Glomerular endothelial cell (primary cell): ENCODE results near the gene POM121L12. TPM values are rescaled to one million over a fixed set of nuclear protein-coding genes. Genes with fewer than 3 reads are reported as not detected.

ENCODE experiments used
- DNase-seq: peaks from one replicate; pipeline ENCODE4 v3.0.0-alpha.2; 2011; ENCODE audit warnings: low read depth, low spot score; ENCODE audit errors: extremely low read depth
- total RNA-seq: library from RNA; depleted of rRNA; stranded (reverse); fragments of >200 nt; gene quantifications from 2 replicates; pipeline ENCODE4 v1.2.3, GENCODE V29; 2015

The POM121L12 gene
- total RNA-seq, result not detected in 2 replicates

DNA sequence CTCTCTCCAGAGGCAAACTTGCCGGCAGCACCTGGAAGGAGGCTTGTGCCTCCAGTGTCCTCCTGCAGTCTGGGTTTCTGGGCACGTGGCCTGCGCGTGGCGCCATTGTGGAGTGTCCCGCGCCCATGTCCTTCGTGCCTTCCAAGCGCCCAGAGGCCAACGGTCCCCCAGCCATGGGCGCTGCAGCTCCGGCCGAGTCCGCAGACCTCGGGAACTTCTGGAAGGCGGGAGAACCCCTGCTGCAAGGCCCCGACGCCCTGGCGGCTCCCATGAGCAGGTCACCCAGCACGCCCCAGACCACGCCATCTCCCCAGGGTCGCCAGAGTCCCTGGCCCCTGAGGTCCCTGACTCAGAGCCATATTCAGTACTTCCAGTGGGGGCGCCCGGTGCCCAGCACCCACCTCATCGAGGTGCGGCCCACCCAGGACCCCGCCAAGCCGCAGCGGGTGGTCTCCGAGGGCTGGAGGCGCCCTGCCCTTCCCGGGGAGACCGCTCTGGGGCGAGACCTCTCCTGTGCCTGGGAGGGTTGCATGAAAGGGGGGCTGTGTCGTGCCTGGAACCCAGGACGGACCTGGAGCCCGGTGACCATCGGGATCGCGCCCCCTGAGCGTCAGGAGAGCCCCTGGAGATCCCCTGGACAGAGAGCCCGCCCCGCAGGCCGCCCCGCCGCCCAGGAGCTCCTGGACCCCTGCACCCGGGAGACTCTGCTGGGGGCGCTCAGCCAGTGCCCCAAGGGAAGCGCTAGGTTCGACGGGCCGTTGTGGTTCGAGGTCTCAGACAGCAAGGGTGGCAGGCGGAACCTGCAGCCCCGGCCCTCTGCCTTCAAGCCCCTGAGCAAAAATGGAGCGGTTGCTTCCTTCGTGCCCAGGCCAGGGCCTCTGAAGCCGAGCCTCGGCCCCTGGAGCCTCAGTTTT, at the start of gene POM121L12:
POM121L12 (plus strand) TSS at position 135 of the 914 bp plus-strand sequence; CDS start at position 174, 39 bp downstream.
- DNase-seq, result no peak

DNA sequence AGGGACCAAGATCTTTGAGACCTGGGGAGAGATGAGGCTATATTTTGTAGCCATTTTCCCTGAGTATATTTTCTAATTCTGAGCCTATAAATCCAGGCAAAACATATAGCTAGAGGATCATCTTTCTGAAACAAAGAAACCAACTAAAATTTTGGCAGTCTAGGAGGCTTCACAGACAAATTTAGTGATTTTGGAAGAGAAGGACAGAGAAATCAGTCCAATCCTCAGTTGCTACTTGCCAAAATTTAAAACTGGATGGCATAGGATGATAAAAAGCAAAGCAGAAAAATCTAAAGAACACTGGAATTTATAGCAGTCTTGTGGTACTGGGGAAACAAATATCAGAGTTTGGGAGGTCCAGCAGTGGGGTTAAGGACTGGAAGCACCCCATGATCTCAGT, 43.4 kb upstream of the POM121L12 start:
- DNase-seq, result no peak

DNA sequence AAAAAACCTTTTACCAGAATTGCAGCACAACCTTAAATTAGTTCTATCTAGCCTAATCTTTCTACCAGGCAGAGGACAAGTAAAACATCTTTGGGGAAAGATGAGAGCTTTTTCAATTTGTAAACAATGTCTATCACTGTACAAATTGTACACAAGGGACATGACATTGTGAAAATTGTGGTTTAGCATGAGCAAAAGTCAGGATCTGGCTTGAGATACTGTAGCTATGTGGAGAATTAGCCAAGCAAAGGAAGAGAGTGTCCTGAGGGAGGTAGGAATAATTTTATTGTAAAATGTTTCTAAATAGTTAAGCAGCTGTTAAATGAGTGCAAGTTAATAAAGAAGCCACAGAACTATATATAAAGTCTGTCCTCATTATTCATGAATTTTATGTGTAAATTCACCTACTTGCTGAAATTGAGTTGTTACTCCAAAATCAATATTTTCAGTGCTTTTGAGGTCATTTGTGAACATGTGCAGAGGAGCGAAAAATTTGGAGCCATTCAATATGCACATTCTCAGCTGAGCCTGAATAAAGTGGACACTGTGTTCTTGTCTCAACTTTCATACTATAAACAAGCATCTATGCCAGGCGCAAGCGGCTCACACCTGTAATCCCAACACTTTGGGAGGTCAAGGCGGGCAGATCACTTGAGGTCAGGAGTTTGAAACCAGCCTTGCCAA, 42.8 kb upstream of the POM121L12 start:
- DNase-seq, result no peak

DNA sequence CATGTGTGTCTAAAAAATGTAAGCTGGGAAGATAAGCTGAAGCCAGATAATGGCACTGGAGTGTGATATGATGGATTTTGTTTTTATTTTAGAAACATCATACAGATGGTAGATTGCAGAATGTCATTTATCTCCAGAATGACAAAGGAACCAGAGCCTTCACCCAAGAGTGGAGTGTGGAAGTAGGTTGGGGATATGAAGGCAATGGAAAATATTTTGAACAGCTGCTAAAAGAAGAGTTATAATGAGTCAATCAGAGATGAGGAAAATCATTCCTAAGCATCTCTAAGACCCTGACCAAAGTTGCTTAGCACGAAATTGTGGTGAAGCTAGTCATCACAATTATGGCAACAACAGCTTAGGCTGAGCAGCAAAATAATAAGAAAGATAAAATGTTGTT, 39.8 kb upstream of the POM121L12 start:
- DNase-seq, result no peak

DNA sequence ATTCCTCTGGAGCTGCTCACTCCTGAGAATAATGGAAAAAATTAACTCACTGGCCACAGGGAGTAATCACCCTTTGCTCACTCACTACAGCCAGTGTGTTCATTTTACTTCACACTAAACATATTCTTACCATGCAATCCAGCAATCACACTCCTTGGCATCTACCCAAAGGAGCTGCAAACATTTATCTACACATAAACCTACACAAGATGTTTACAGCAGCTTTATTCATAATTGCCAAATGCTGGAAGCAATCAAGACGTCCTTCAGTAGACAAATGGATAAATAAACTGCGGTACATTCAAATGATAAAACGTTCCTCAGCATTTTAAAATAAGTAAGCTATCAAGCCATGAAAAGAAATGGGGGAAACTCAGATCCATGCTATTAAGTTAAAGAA, 34.2 kb upstream of the POM121L12 start:
- no peak for DNase-seq

DNA sequence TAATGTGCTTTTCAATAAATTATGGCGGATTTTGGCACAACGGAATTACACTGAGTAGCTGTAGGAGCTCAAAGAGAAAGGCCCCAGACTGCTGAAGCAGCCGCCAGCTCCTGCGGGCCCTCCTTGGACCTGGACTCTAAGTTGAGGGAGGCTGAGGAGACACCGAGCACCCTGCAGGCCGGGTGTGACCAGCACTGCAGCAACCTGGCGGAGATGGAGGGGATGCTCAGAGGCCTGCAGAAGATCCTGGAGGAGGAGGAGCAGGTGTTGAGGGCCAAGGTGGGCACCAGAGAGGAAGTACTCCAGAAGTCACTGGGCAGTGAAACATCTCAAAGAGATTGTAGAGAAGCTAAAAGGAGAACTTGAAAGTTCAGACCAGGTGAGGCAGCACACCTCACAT, 33.0 kb upstream of the POM121L12 start:
- no peak for DNase-seq

DNA sequence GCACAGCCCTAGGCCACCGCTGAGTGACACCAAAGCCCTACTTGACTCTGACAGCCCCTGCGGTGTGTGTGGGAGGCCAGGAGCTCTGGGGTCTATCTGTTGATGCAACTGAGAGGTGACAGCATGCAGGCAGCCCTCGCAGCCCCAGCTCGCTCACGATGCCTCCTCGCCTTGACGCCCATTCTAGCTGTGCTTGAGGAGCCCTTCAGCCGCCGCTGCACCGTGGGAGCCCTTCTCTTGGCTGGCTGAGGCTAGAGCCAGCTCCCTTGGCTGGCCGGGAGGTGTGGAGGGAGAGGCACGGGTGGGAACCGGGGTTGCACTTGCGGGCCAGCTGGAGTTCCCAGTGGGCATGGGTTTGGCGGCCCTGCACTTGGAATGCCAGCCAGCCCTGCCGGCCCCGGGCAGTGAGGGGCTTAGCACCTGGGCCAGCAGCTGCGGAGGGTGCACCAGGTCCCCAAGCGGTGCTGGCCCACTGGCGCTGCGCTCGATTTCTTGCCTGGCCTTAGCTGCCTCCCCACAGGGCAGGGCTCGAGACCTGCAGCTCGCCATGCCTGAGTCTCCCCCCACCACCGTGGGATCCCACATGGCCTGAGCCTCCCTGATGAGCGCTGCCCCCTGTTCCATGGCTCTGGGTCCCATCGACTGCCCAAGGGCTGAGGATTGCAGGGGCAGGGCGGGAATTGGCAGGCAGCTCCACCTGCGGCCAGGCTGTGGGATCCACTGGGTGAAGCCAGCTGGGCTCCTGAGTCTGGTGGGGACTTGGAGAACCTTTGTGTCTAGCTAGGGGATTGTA, 31.6 kb upstream of the POM121L12 start:
- no peak for DNase-seq

DNA sequence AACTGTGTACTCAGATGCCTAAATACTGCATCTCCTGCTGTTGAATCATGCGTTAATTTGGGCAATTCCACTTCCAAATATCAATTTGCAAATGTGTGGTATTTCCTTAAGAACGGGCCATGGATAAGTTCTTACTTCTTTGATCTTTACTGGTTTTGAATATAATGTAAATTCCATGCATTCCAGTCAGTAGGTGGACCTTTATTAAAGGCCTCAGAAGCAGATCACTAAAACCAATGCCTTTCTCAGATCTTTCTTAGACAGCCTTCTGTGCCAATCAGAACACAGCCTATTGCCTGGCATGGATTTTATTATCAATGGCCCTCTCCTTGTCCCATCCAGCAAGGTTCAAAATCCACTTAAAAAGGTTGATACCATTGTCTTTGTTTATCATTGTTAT, 21.5 kb upstream of the POM121L12 start:
- DNase-seq, result no peak

DNA sequence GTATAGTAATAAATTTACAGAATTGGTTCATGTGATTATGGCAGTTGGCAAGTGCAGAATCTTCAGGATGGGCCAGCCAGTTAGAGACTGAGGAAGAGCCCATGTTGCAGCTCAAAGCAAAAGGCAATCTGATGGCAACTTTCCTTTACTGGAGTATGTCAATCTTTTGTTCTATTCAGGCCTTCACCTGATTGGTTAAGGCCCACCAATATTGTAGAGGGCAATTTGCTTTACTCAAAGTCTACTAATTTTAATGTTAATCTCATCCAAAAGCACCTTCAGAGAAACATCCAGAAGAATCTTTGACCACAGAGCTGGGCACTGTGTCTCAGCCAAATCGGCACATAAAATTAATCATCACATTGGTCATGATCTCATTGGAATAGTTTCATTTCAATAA, 20.0 kb upstream of the POM121L12 start:
- DNase-seq, result no peak

DNA sequence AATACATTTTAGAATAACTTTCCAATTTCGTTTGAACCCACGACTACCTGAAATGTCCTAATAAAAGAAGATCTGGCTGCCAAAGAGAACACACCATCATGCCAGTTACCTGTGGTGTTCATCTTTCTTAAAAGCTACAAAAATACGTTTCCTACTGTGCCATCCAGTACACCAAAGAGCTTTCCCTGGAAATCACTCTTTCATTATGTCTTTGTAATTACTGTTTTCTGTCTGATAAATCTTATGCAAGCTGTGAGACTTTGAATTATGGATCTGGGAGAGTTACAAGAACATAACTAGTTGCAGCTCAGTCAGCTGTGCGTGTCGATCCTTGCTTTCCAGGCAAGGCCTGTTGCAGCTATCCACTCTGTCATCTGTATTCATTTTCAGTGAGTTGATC, 12.5 kb upstream of the POM121L12 start:
- no peak for DNase-seq

DNA sequence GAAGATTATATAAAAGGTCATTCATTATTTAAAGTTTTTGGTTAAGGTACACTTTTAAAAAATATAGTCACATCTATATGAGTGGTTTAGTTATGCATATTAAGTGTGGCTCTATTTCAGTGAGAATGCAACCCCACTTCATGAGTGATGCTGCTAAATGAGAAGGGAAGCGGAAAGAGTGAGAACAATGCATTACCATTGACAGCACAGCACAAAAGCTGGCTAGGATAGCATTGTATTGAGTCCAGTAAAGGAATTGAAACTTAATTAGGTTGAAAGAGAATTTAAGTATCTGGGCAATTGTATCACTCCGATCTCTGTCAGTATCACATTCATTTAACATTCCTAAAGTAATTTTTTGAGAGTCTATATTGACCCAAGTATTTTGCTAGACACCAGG, 13.2 kb downstream of the POM121L12 start:
- DNase-seq, result no peak

DNA sequence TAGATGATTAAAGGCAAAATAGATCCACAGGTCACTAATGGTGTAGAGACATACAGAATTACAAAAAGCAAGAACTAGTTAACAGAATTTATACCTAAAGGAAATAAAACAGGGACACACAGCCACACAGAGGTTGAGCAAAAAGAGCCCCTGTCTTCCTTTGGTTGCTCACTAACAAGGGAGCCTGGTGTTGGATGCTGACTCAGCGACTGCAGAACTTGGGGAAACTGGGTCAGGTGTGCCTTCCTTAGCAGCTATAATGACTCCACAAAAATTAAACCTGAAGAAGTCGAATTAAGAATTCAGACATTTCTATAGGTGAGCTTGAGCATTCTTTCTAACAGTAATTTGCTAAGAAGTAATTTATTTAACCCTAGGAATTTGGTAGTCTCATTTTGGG, 15.0 kb downstream of the POM121L12 start:
- DNase-seq, result no peak

DNA sequence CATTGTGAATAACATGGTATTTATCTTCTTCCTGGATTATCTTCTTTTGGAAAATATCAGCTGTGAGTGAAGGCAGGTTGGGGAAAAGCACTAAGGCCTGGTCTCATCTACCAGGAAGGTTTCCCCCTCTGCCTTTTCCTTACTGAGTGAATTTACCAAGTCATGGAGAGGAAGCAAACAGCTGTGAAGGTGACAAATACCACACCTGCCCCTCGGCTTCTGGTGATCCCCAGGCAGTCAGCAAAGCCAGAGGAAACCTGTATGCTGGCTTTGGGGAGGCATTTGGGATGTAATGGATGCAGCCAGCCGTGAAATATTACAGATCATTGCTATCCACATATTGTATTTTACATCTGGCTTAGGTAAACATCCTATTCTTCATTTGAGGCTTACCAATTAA, 24.2 kb downstream of the POM121L12 start:
- no peak for DNase-seq

DNA sequence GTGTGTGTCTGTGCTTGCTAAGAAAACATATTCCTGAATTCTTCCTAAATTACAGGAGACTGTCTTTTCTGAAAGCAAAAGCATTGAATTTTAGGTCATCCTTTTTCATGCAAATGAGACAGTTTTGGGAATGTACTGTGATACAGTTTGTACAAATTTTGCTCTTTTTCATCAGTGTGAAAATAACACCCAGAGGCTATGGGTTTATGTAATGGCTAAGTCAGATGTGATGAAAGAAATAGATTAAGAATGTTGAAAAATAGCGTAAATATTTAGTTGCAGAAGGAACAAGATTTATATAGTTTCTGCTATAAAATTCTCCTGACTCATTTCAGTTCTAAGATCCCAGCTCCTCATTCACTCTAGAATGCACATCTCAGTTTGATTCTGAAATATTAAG, 24.6 kb downstream of the POM121L12 start:
- no peak for DNase-seq

DNA sequence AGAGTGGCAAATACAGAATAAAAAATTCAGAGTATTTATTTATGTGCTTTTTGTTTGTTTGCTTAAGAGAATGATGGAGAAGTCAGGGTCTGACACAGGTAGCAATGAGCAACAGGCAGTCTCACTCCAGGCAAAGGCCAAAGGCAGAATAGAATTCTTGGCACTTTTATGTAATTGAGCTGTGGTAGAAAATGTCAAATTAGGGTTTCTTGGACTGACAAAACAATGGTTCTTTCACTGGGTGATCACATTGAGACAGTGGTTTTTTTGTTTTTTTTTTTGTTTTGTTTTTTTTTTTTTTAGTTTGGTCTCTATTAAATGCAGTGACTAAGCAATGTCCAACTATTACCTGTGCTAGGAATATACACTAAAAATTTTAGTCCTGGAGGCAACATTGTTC, 27.4 kb downstream of the POM121L12 start:
- no peak for DNase-seq

DNA sequence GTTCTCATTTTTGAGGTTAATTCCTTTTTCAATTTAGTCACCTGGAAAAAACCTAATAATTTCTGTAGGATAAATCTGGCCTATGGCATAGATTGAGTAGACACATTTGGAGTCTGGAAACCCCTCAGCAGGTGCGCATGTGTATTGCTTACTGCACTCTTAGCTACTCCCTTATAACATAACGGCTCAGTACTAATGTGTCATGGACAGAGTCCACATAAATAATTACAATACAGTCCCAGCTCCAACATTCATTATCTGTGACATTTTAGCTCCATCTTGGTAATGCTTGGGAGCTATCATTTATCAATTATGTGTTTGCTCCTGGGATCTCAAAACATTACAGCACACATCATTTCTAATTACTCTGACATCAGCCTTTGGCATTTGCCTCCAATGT, 33.2 kb downstream of the POM121L12 start:
- DNase-seq, result no peak

DNA sequence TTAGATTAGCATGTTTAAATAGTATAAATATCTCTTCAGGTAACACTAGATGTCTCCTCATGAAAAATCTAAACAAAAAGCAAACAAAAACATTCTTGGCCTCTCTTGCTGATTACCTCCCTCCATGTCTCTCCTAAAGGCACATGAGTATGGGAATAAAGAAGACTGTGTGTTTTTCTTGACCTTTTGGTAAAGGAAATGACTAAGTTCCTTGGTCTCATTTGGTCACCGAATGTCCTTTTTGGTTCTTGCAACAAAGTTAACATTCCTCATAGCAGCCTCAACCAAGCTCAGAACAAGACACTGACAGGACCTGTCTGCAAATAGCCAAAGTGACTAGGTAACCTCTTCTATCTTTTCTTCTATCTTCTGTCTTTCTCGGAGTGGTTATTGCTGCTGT, 35.5 kb downstream of the POM121L12 start:
- no peak for DNase-seq
